Loucy (cell line): ENCODE results near the gene ASIC2.

ENCODE experiments used
- H2AFZ ChIP-seq: fragments of 200-600 bp; sonication (generic); 2 replicates; pipeline ENCODE4 v1.6.0; 2016; ENCODE audit warnings: antibody characterized with exemption, mild to moderate bottlenecking, low read length, moderate library complexity
- H3F3A ChIP-seq: fragments of 200-600 bp; 2 replicates; pipeline ENCODE4 v1.6.0; 2016; ENCODE audit warnings: antibody characterized with exemption, low read depth, mild to moderate bottlenecking
- H3K27me3 ChIP-seq: fragments of 200-600 bp; sonication (generic); 2 replicates; pipeline ENCODE4 v1.6.1; 2014; ENCODE audit warnings: low read length, mild to moderate bottlenecking; ENCODE audit not compliant: insufficient read depth, poor library complexity, severe bottlenecking
- H3K36me3 ChIP-seq: fragments of 200-600 bp; sonication (generic); 2 replicates; pipeline ENCODE4 v1.6.1; 2016; ENCODE audit warnings: low read length; ENCODE audit not compliant: insufficient read depth
- H3K4me1 ChIP-seq: fragments of 200-600 bp; sonication (generic); 2 replicates; pipeline ENCODE4 v1.5.1; 2014; ENCODE audit warnings: low read length, mild to moderate bottlenecking; ENCODE audit not compliant: insufficient read depth, poor library complexity, severe bottlenecking
- H3K4me2 ChIP-seq: fragments of 200-600 bp; sonication (generic); 2 replicates; pipeline ENCODE4 v1.6.0; 2014; ENCODE audit warnings: antibody characterized with exemption, low read length, low read depth, mild to moderate bottlenecking; ENCODE audit not compliant: poor library complexity, severe bottlenecking
- H3K4me3 ChIP-seq: fragments of 200-600 bp; sonication (generic); 2 replicates; pipeline ENCODE4 v1.5.1; 2014; ENCODE audit warnings: low read length, mild to moderate bottlenecking, mixed read lengths; ENCODE audit not compliant: poor library complexity, severe bottlenecking
- H3K79me2 ChIP-seq: fragments of 200-600 bp; sonication (generic); 2 replicates; pipeline ENCODE4 v1.6.1; 2014; ENCODE audit warnings: low read length; ENCODE audit not compliant: insufficient read depth
- H3K9ac ChIP-seq: fragments of 200-600 bp; sonication (generic); 2 replicates; pipeline ENCODE4 v1.6.0; 2014; ENCODE audit warnings: mild to moderate bottlenecking, low read depth, low read length, moderate library complexity; ENCODE audit not compliant: poor library complexity, severe bottlenecking
- H3K9me2 ChIP-seq: fragments of 200-600 bp; sonication (generic); replicated peaks from 2 replicates; pipeline ENCODE4 v1.6.1; 2016; ENCODE audit warnings: low read depth, low read length, mixed read lengths
- H3K9me3 ChIP-seq: fragments of 200-600 bp; sonication (generic); 2 replicates; pipeline ENCODE4 v1.6.1; 2014; ENCODE audit warnings: mild to moderate bottlenecking, antibody characterized with exemption, low read length, low read depth; ENCODE audit not compliant: insufficient read depth
- H4K20me1 ChIP-seq: fragments of 200-600 bp; sonication (generic); 2 replicates; pipeline ENCODE4 v1.6.0; 2014; ENCODE audit warnings: antibody characterized with exemption, low read length, mild to moderate bottlenecking; ENCODE audit not compliant: insufficient read depth, poor library complexity, severe bottlenecking
- EZH2phosphoT487 ChIP-seq: fragments of 200-600 bp; IDR thresholded peaks from 2 replicates; pipeline ENCODE4 v1.6.1; 2018; ENCODE audit warnings: antibody characterized with exemption, mild to moderate bottlenecking, moderate library complexity, borderline replicate concordance
- TF ChIP-seq, protein P1 (sequence below): fragments of 200-600 bp; sonication (generic); conservative IDR thresholded peaks from 2 replicates; pipeline ENCODE4 v1.5.1; 2014; ENCODE audit warnings: mild to moderate bottlenecking, antibody characterized with exemption, low read length

Gene ASIC2

DNA sequence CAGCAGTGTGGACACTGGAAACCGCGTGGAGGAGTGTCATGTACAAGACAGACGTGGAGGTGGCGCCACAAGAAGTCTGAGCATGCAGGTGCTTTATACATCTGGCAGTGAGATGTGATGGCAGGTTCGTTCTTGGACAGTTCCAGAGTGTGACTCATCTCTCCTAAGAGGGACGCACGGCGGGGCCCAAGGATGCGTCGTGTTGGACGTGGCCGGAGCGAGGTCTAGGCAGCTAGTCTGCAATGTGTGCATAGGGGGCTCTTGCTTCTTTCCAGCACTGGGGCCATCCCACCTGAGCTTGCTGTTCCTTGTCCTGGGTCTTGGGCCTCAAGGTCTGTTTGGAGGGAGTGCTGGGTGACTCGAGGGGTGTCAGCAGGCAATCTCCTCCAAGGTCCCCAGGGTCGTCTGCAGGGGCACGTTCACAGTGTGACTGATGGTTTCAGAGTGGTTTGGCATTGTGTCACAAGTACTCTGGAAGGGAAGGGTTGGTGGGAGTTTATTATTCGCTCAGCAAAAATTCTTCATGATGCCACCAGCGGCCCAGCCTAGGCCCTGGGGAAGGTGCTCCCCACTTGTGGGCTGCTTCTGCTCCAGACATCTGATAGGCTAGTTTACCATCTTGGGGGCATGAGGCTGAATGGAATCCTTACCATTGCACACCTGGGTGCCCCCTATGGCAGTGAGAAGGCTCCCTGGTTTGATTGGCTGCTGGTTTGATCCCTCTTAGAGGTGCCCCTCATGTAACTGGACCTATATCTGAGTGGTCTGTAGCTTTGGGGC is 279.3 kb downstream of the ASIC2 start:
- H3K9me3 ChIP-seq = peaks cover 7% of the 10 kb centered on the region; the same call in 1 of the 2 replicates
- no peaks in the 10 kb centered on the region for H3K9me2 ChIP-seq
- no peaks in the 10 kb centered on the region for H3F3A ChIP-seq
- H3K36me3 ChIP-seq = no peaks in the 10 kb centered on the region
- no peaks in the 10 kb centered on the region for H4K20me1 ChIP-seq
- H3K4me2 ChIP-seq = no peak overlapping the region
- H3K4me3 ChIP-seq = no peak overlapping the region
- H3K79me2 ChIP-seq = no peaks in the 10 kb centered on the region
- H2AFZ ChIP-seq = no peak overlapping the region
- no peak overlapping the region for H3K9ac ChIP-seq
- H3K4me1 ChIP-seq = no peaks in the 10 kb centered on the region
- H3K27me3 ChIP-seq = no peaks in the 10 kb centered on the region
- TF ChIP-seq, protein P1, sequence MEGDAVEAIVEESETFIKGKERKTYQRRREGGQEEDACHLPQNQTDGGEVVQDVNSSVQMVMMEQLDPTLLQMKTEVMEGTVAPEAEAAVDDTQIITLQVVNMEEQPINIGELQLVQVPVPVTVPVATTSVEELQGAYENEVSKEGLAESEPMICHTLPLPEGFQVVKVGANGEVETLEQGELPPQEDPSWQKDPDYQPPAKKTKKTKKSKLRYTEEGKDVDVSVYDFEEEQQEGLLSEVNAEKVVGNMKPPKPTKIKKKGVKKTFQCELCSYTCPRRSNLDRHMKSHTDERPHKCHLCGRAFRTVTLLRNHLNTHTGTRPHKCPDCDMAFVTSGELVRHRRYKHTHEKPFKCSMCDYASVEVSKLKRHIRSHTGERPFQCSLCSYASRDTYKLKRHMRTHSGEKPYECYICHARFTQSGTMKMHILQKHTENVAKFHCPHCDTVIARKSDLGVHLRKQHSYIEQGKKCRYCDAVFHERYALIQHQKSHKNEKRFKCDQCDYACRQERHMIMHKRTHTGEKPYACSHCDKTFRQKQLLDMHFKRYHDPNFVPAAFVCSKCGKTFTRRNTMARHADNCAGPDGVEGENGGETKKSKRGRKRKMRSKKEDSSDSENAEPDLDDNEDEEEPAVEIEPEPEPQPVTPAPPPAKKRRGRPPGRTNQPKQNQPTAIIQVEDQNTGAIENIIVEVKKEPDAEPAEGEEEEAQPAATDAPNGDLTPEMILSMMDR = no peak
- TF ChIP-seq EZH2phosphoT487 = no peak

DNA sequence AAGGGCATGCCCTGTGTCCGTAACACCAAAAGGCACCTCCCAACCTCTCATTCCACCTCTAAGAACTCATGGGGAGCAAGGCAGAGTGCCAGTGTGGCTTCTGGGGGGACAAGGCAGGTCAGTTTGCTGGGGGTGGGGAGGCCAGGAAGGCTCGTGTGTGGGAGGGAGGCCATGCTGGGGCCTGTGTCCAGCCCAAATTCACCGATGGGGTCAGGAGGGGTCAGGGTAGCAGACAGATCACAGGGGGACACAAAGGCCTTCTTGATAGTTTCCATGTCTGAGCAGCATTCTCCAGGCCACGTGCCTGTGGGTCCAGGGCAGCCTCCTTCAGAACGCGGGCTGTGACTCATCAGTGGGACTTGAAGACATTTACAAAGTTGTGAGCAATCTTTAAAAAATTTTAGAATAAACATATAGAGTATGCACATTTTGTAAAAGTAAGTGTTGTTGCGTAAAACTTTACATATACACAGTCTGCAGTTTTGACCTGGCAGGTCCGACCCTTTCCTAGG is 280.5 kb downstream of the ASIC2 start:
- H2AFZ ChIP-seq = no peak overlapping the region
- TF ChIP-seq, protein P1 = no peak
- no peak for TF ChIP-seq EZH2phosphoT487
- H4K20me1 ChIP-seq = no peaks in the 10 kb centered on the region

DNA sequence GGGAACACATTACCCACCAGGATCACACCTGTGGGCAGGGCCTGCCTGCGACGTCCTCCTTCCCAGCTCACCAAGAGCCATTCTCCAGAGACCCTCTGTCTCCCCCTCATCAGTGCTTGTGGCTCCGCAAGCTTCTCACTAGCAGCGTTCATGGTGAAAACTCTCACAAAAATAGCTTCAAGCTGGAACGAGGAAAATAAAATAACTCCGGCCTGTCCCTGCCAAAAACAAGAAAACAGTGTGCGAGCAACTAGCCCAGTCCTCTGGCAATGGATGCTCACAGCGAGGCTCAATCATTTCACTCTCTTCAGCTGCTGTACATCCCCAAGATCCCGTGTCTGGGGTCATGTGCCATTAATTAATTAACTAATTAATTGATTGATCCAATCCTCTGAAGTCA is 283.5 kb downstream of the ASIC2 start:
- Histone ChIP-seq H3K79me2 (no peaks in the 10 kb centered on the region), H3K4me2 (no peak overlapping the region), H3K27me3 (no peaks in the 10 kb centered on the region), H3K4me1 (no peaks in the 10 kb centered on the region), H4K20me1 (no peaks in the 10 kb centered on the region), H2AFZ (no peak overlapping the region), H3K36me3 (no peaks in the 10 kb centered on the region), H3K9ac (no peak overlapping the region), H3F3A (no peaks in the 10 kb centered on the region), H3K9me2 (no peaks in the 10 kb centered on the region), H3K9me3 (peaks cover 2% of the 10 kb centered on the region; the same call in 1 of the 2 replicates), H3K4me3 (no peak overlapping the region)
- TF ChIP-seq, protein P1 = no peak
- TF ChIP-seq EZH2phosphoT487 = no peak

More for the DNA sequence above, 280.5 kb downstream of the ASIC2 start:
- H3K79me2 ChIP-seq = no peaks in the 10 kb centered on the region
- no peaks in the 10 kb centered on the region for H3F3A ChIP-seq
- H3K36me3 ChIP-seq = no peaks in the 10 kb centered on the region
- H3K9me2 ChIP-seq = no peaks in the 10 kb centered on the region
- H3K9ac ChIP-seq = no peak overlapping the region
- no peak overlapping the region for H3K4me2 ChIP-seq
- no peak overlapping the region for H3K4me3 ChIP-seq
- H3K9me3 ChIP-seq = peaks cover 7% of the 10 kb centered on the region; the same call in 1 of the 2 replicates
- H3K27me3 ChIP-seq = no peaks in the 10 kb centered on the region
- H3K4me1 ChIP-seq = no peaks in the 10 kb centered on the region
